A549 (cell line): ENCODE measurements around the gene ALCAM. TPM values are rescaled to one million over a fixed set of nuclear protein-coding genes. Genes with fewer than 3 reads are reported as not detected.

ENCODE experiments used
- ATAC-seq, 2 experiments: fragments of 200-7000 bp in 1 of 2; fragments of >200 bp in 1 of 2; cut with Nextera tagmentation in 1 of 2; cut with Tn5 transposase in 1 of 2; 3 replicates each; pipeline versions ENCODE4 v1.8.0 to v1.9.1; 2018 to 2020; ENCODE audit warnings: mild to moderate bottlenecking in 1 of 2, moderate library complexity in 1 of 2
- CTCF ChIA-PET: fragments of 300-600 bp; sonication (Branson Sonifier 250); formaldehyde crosslinking; extraction: SDS; loops from one replicate; lab custom pipeline; 2021; ENCODE audit warnings: antibody characterized with exemption, inconsistent platforms; lab: Yijun Ruan, JAX
- POLR2A ChIA-PET: fragments of 350-600 bp; formaldehyde crosslinking; extraction: SDS; loops from one replicate; lab custom pipeline; 2021; ENCODE audit warnings: antibody characterized with exemption, inconsistent platforms; lab: Yijun Ruan, JAX
- DNase-seq, 2 experiments: peaks; one replicate each; pipeline versions ENCODE4 v3.0.0 to v3.0.0-alpha.2; 2011 to 2016; ENCODE audit warnings: low read depth in 1 of 2, low spot score in 1 of 2
- FAIRE-seq: peaks from 2 replicates; lab custom pipeline; 2011; peaks lifted over from hg19 to GRCh38; lab: Jason Lieb, UNC
- H3K27ac ChIP-seq, 2 experiments: fragments of >200 bp; sonication (Bioruptor Twin); formaldehyde crosslinking; 3 replicates each; pipeline ENCODE4 v1.5.1; 2016 to 2017
- H3K4me1 ChIP-seq: fragments of >200 bp; sonication (Bioruptor Twin); formaldehyde crosslinking; 3 replicates; pipeline ENCODE4 v1.6.1; 2016
- H3K4me2 ChIP-seq: fragments of >200 bp; sonication (Bioruptor Twin); formaldehyde crosslinking; 3 replicates; pipeline ENCODE4 v1.6.1; 2016
- H3K4me3 ChIP-seq: fragments of >200 bp; sonication (Bioruptor Twin); formaldehyde crosslinking; 3 replicates; pipeline ENCODE4 v1.5.1; 2016
- H3K9me3 ChIP-seq: fragments of >200 bp; sonication (Bioruptor Twin); formaldehyde crosslinking; 3 replicates; pipeline ENCODE4 v1.6.1; 2016
- BHLHE40 ChIP-seq: IDR thresholded peaks from 2 replicates; pipeline ENCODE4 v1.6.1; 2012; ENCODE audit warnings: low read depth, low read length, inconsistent platforms
- CBX8 ChIP-seq: fragments of 200-600 bp; sonication (generic); IDR thresholded peaks from 2 replicates; pipeline ENCODE4 v1.6.1; 2016
- CEBPB ChIP-seq, 2 experiments: fragments of >200 bp in 1 of 2; sonication (Bioruptor Twin) in 1 of 2; formaldehyde crosslinking in 1 of 2; IDR thresholded peaks; 2 replicates each; pipeline ENCODE4 v1.6.1; 2012 to 2016
- CHD4 ChIP-seq: fragments of 200-600 bp; sonication (generic); IDR thresholded peaks from 2 replicates; pipeline ENCODE4 v1.6.1; 2016; ENCODE audit warnings: antibody characterized with exemption, mild to moderate bottlenecking, borderline replicate concordance
- EHF ChIP-seq: fragments of 250-450 bp; sonication (Bioruptor Pico); IDR thresholded peaks from 2 replicates; pipeline ENCODE4 v1.5.0; 2020; ENCODE audit warnings: mild to moderate bottlenecking
- FOSB ChIP-seq: fragments of 250-450 bp; sonication (Bioruptor Pico); IDR thresholded peaks from 2 replicates; pipeline ENCODE4 v1.5.0; 2020; ENCODE audit warnings: mild to moderate bottlenecking, moderate library complexity
- FOXS1 ChIP-seq: fragments of 250-450 bp; sonication (Bioruptor Pico); IDR thresholded peaks from 2 replicates; pipeline ENCODE4 v1.5.0; 2020; ENCODE audit warnings: mild to moderate bottlenecking, moderate library complexity
- HDAC2 ChIP-seq: fragments of 200-600 bp; sonication (generic); IDR thresholded peaks from 2 replicates; pipeline ENCODE4 v1.6.1; 2016
- HEYL ChIP-seq: fragments of 250-450 bp; sonication (Bioruptor Pico); IDR thresholded peaks from 2 replicates; pipeline ENCODE4 v1.8.0; 2021; ENCODE audit warnings: mild to moderate bottlenecking, moderate library complexity
- HOXA7 ChIP-seq: fragments of 250-450 bp; sonication (Bioruptor Pico); IDR thresholded peaks from 2 replicates; pipeline ENCODE4 v1.5.0; 2020; ENCODE audit warnings: mild to moderate bottlenecking, moderate library complexity
- KDM1A ChIP-seq: fragments of 200-600 bp; sonication (generic); IDR thresholded peaks from 2 replicates; pipeline ENCODE4 v1.6.1; 2016; ENCODE audit warnings: low read depth, mild to moderate bottlenecking
- KDM5A ChIP-seq: fragments of 200-600 bp; sonication (generic); IDR thresholded peaks from 2 replicates; pipeline ENCODE4 v1.6.1; 2016; ENCODE audit warnings: antibody characterized with exemption, mild to moderate bottlenecking
- MYC ChIP-seq: IDR thresholded peaks from 2 replicates; pipeline ENCODE4 v1.6.1; 2012; ENCODE audit warnings: mild to moderate bottlenecking, inconsistent platforms, low read length, improper control_type of control experiment, borderline replicate concordance
- PHF8 ChIP-seq: fragments of 200-600 bp; sonication (generic); IDR thresholded peaks from 2 replicates; pipeline ENCODE4 v1.6.1; 2016; ENCODE audit warnings: low read depth, mild to moderate bottlenecking, antibody characterized with exemption, moderate library complexity, borderline replicate concordance
- POLR2A ChIP-seq: IDR thresholded peaks from 2 replicates; pipeline ENCODE4 v1.6.1; 2012; ENCODE audit warnings: mild to moderate bottlenecking, low read length
- POLR2AphosphoS2 ChIP-seq: conservative IDR thresholded peaks from 2 replicates; pipeline ENCODE4 v1.6.1; 2012; ENCODE audit warnings: low read length, improper control_type of control experiment, inconsistent platforms
- RCOR1 ChIP-seq: fragments of 150-350 bp; IDR thresholded peaks from 2 replicates; pipeline ENCODE4 v1.6.1; 2014; ENCODE audit warnings: antibody characterized with exemption, low read length, low read depth
- RNF2 ChIP-seq: fragments of 200-600 bp; sonication (generic); IDR thresholded peaks from 2 replicates; pipeline ENCODE4 v1.6.1; 2016; ENCODE audit warnings: low read depth, mild to moderate bottlenecking, antibody characterized with exemption, moderate library complexity, borderline replicate concordance
- SMC3 ChIP-seq: fragments of >200 bp; sonication (Bioruptor Twin); formaldehyde crosslinking; IDR thresholded peaks from 3 replicates; pipeline ENCODE4 v1.6.1; 2018; ENCODE audit warnings: inconsistent platforms
- TP53 ChIP-seq: fragments of 250-450 bp; sonication (Bioruptor Pico); IDR thresholded peaks from 2 replicates; pipeline ENCODE4 v1.5.0; 2021; ENCODE audit warnings: mild to moderate bottlenecking, moderate library complexity
- ZNF302 ChIP-seq: fragments of 250-450 bp; sonication (Bioruptor Pico); IDR thresholded peaks from 2 replicates; pipeline ENCODE4 v1.9.0; 2021; ENCODE audit warnings: inconsistent platforms, mild to moderate bottlenecking, moderate library complexity
- WGBS: methylation state at CpG from one replicate; pipeline ENCODE4 v1.1.6; 2017; ENCODE audit errors: missing lambda C conversion rate; 5-methylcytosine and 5-hydroxymethylcytosine counted together
- polyA plus RNA-seq, 4 experiments: library from polyadenylated mRNA; depleted of rRNA in 3 of 4; stranded (reverse); fragments of >200 nt; fragmentation: RNase III in 1 of 4; extraction: RNeasy Plus Mini Kit Qiagen cat#74134 plus additional on column Dnase treatment in 1 of 4; gene quantifications; 2 replicates in 3 of 4; 3 replicates in 1 of 4; pipeline ENCODE4 v1.2.3, GENCODE V29; 2011 to 2017
- TF ChIP-seq, protein P1 (sequence below): fragments of >200 bp; sonication (Bioruptor Twin); formaldehyde crosslinking; IDR thresholded peaks from 3 replicates; pipeline ENCODE4 v1.5.1; 2016
- TF ChIP-seq, protein P2 (sequence below): IDR thresholded peaks from 2 replicates; pipeline ENCODE4 v1.6.1; 2012; ENCODE audit warnings: low read depth, borderline replicate concordance
- TF ChIP-seq, protein P3 (sequence below): fragments of 250-450 bp; sonication (Bioruptor Pico); IDR thresholded peaks from 2 replicates; pipeline ENCODE4 v1.5.0; 2020; ENCODE audit warnings: low read depth, mild to moderate bottlenecking, moderate library complexity
- TF ChIP-seq, protein P4 (sequence below): fragments of 200-600 bp; sonication (generic); IDR thresholded peaks from 2 replicates; pipeline ENCODE4 v1.6.1; 2016; ENCODE audit warnings: antibody characterized with exemption, mild to moderate bottlenecking, moderate library complexity
- TF ChIP-seq, protein P5 (sequence below): fragments of 250-450 bp; sonication (Bioruptor Pico); IDR thresholded peaks from 2 replicates; pipeline ENCODE4 v1.5.0; 2021; ENCODE audit warnings: mild to moderate bottlenecking, moderate library complexity, borderline replicate concordance

Gene ALCAM
- polyA plus RNA-seq, 2 of the 4 experiments (the other 2 are of a cell fraction) = 57.1 to 145 TPM

DNA sequence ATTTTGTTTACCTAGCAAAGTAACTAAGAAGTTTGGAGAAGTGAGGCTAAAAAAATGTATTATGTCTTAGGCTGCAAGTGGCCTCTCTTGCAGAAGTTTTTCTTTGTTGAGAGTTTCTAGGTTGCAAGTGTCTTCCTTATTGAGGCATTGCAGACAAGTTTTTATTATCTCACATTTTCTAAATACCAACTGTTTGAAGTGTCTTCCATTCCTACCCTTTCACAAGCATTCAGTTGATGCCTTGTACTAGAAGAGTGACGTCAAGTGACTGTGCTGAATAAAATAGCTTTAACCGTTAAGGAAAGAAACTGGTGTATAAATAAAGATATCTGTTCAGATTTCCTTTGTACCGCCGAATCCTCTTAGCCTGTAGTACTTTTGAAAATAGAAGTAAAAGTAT is 123.3 kb downstream of the ALCAM start:
- H3K4me3 ChIP-seq = no peak overlapping the region
- TF ChIP-seq, protein P1, sequence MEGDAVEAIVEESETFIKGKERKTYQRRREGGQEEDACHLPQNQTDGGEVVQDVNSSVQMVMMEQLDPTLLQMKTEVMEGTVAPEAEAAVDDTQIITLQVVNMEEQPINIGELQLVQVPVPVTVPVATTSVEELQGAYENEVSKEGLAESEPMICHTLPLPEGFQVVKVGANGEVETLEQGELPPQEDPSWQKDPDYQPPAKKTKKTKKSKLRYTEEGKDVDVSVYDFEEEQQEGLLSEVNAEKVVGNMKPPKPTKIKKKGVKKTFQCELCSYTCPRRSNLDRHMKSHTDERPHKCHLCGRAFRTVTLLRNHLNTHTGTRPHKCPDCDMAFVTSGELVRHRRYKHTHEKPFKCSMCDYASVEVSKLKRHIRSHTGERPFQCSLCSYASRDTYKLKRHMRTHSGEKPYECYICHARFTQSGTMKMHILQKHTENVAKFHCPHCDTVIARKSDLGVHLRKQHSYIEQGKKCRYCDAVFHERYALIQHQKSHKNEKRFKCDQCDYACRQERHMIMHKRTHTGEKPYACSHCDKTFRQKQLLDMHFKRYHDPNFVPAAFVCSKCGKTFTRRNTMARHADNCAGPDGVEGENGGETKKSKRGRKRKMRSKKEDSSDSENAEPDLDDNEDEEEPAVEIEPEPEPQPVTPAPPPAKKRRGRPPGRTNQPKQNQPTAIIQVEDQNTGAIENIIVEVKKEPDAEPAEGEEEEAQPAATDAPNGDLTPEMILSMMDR = no peak
- TF ChIP-seq POLR2AphosphoS2 (no peak), HDAC2 (no peak), ZNF302 (CRISPR knock-in tag) (no peak), HEYL (no peak), HOXA7 (CRISPR knock-in tag) (no peak)
- TF ChIP-seq, protein P2, sequence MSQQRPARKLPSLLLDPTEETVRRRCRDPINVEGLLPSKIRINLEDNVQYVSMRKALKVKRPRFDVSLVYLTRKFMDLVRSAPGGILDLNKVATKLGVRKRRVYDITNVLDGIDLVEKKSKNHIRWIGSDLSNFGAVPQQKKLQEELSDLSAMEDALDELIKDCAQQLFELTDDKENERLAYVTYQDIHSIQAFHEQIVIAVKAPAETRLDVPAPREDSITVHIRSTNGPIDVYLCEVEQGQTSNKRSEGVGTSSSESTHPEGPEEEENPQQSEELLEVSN = no peak
- TF ChIP-seq, all 56 proteins: peak for 0
- no peak for ATAC-seq
- CTCF ChIA-PET = interaction anchor here (1.2 kb wide), 1 partner anchor 27 kb away, joined by 3 read pairs; no protein-coding TSS in a partner anchor
- no peak for DNase-seq
- Histone ChIP-seq H3K4me1 (no peaks in the 10 kb centered on the region), H3K4me2 (no peak overlapping the region), H3K27ac (no peak overlapping the region), H3K9me3 (peaks cover 16% of the 10 kb centered on the region)
- POLR2A ChIA-PET = no interaction called here
- FAIRE-seq = no peak
- 96% methylated on average over 4 of the region's 4 CpGs for WGBS

DNA sequence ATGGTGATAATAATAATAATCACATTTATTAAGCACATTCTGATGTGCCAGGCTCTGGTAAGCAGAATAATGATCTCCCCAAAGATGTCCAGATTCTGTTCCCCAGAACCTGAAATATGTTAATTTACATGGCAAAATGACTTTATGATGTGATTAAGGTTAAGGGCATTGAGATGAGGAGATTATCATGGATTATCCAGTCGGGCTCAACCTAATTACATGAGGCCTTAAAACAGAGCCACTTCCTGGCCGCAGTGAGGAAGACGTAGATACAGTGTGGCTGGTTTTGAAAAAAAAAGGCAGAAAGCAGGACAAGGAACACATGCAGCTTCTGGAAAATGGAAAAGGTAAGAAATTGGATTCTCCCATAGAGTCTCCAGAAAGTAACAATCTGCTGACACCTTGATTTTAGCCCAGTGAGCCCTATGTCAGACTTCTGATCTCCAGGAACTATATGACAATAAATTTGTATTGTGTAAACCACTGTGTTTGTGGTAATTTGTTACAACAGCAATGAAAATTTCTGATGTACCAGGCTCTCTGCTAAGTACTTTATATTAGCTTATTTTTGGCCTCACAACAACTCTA is 126.7 kb downstream of the ALCAM start:
- no peak overlapping the region for H3K27ac ChIP-seq
- 91% methylated on average over 3 of the region's 3 CpGs for WGBS

More for the DNA sequence above, 126.7 kb downstream of the ALCAM start:
- H3K9me3 ChIP-seq = peaks cover 14% of the 10 kb centered on the region
- ChIA-PET POLR2A (no interaction called here), CTCF (no interaction called here)
- H3K4me1 ChIP-seq = no peaks in the 10 kb centered on the region
- ATAC-seq (no peak), DNase-seq (no peak), FAIRE-seq (no peak)
- H3K4me2 ChIP-seq = no peak overlapping the region
- no peak overlapping the region for H3K4me3 ChIP-seq
- TF ChIP-seq BHLHE40 (no peak), FOXS1 (CRISPR knock-in tag) (no peak), HOXA7 (CRISPR knock-in tag) (no peak), CHD4 (no peak), SMC3 (no peak), FOSB (no peak), PHF8 (no peak), MYC (no peak), RNF2 (no peak), KDM5A (no peak), RCOR1 (no peak), CEBPB (IDR thresholded peaks at IDR 0.05) (no peak), TP53 (CRISPR knock-in tag) (no peak), POLR2A (no peak), EHF (CRISPR knock-in tag) (no peak), CBX8 (no peak), KDM1A (no peak)
- TF ChIP-seq, protein P3, sequence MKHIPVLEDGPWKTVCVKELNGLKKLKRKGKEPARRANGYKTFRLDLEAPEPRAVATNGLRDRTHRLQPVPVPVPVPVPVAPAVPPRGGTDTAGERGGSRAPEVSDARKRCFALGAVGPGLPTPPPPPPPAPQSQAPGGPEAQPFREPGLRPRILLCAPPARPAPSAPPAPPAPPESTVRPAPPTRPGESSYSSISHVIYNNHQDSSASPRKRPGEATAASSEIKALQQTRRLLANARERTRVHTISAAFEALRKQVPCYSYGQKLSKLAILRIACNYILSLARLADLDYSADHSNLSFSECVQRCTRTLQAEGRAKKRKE (CRISPR knock-in tag) = no peak
- TF ChIP-seq, protein P4, sequence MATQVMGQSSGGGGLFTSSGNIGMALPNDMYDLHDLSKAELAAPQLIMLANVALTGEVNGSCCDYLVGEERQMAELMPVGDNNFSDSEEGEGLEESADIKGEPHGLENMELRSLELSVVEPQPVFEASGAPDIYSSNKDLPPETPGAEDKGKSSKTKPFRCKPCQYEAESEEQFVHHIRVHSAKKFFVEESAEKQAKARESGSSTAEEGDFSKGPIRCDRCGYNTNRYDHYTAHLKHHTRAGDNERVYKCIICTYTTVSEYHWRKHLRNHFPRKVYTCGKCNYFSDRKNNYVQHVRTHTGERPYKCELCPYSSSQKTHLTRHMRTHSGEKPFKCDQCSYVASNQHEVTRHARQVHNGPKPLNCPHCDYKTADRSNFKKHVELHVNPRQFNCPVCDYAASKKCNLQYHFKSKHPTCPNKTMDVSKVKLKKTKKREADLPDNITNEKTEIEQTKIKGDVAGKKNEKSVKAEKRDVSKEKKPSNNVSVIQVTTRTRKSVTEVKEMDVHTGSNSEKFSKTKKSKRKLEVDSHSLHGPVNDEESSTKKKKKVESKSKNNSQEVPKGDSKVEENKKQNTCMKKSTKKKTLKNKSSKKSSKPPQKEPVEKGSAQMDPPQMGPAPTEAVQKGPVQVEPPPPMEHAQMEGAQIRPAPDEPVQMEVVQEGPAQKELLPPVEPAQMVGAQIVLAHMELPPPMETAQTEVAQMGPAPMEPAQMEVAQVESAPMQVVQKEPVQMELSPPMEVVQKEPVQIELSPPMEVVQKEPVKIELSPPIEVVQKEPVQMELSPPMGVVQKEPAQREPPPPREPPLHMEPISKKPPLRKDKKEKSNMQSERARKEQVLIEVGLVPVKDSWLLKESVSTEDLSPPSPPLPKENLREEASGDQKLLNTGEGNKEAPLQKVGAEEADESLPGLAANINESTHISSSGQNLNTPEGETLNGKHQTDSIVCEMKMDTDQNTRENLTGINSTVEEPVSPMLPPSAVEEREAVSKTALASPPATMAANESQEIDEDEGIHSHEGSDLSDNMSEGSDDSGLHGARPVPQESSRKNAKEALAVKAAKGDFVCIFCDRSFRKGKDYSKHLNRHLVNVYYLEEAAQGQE = no peak
- TF ChIP-seq, protein P5, sequence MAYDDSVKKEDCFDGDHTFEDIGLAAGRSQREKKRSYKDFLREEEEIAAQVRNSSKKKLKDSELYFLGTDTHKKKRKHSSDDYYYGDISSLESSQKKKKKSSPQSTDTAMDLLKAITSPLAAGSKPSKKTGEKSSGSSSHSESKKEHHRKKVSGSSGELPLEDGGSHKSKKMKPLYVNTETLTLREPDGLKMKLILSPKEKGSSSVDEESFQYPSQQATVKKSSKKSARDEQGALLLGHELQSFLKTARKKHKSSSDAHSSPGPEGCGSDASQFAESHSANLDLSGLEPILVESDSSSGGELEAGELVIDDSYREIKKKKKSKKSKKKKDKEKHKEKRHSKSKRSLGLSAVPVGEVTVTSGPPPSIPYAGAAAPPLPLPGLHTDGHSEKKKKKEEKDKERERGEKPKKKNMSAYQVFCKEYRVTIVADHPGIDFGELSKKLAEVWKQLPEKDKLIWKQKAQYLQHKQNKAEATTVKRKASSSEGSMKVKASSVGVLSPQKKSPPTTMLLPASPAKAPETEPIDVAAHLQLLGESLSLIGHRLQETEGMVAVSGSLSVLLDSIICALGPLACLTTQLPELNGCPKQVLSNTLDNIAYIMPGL (CRISPR knock-in tag) = no peak
